ENCODE results near the gene ADCY5. TPM values are rescaled to one million over a fixed set of nuclear protein-coding genes. Genes with fewer than 3 reads are reported as not detected.

ADCY5 gene
- total and polyA plus RNA-seq, 4 donors, result 0.74 to 6.6 (median 2.9) TPM

DNA sequence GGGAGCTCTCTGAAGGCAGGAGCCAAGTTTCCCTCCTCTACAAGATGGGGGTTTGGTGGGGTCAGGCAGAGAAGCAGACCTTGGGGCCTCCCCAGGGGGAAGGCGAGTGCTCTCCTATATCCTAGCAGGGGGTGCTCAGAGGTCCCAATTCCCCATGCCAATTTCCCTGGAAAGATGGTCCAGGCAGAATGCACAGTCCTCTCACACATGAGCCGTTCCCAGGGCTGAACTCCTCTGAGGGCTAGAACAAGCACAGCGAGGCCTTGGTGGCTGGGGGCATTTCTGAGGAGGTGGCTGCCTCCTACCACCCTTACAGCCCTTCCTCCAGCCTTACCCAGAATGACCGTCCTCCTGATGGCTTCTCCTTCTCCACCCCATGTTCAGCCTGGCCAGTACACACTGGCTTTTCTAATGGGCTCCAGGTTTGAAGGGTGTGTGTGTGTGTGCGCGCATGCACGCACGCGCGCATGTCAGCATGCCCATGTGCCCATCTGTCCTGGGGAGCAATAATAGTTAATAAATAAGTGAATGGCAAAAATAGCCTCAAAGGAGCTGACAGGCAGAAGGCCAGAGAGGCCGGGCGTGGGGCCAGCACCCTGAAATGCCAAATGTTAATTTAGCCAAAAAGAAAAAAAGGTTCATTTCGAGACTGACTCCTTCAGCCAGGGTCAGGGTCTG lies 24.4 kb downstream of the ADCY5 start:
- H3K9me3 ChIP-seq (ENCODE audit: control insufficient read depth in 4 of 4, low read length in 3 of 4), result no peaks in the 10 kb centered on the region
- H3K9ac ChIP-seq (ENCODE audit: low read depth in 1 of 2, low read length in 2 of 2), result no peak overlapping the region
- TF ChIP-seq JUND (IDR thresholded peaks at IDR 0.05) (no peak), SP1 (IDR thresholded peaks at IDR 0.05) (peak; percentile 14), NR2F2 (IDR thresholded peaks at IDR 0.05) (peak; percentile 28), TAF1 (conservative IDR thresholded peaks at IDR 0.05) (no peak), REST (IDR thresholded peaks at IDR 0.05) (peak; percentile 18)
- peak overlapping the region; percentile 43 for H3K27ac ChIP-seq (ENCODE audit: low read depth in 1 of 2, low read length in 2 of 2)
- no peak overlapping the region for H3K4me3 ChIP-seq (ENCODE audit: low read depth in 1 of 3, low read length in 3 of 3)
- no peaks in the 10 kb centered on the region for H3K36me3 ChIP-seq (ENCODE audit: control insufficient read depth in 4 of 4, insufficient read depth in 3 of 4, low read depth in 1 of 4, low read length in 3 of 4)
- WGBS, result 53% methylated on average over 13 of the region's 13 CpGs
- H3K4me1 ChIP-seq (ENCODE audit: control insufficient read depth in 4 of 4, insufficient read depth in 4 of 4, low read length in 3 of 4), result peaks cover 0 to 35% (median 31%) of the 10 kb centered on the region in 4 donors
- no peaks in the 10 kb centered on the region for H3K27me3 ChIP-seq (ENCODE audit: control insufficient read depth in 4 of 4, insufficient read depth in 4 of 4, low read length in 3 of 4)
- no peak for DNase-seq (ENCODE audit: low spot score)

DNA sequence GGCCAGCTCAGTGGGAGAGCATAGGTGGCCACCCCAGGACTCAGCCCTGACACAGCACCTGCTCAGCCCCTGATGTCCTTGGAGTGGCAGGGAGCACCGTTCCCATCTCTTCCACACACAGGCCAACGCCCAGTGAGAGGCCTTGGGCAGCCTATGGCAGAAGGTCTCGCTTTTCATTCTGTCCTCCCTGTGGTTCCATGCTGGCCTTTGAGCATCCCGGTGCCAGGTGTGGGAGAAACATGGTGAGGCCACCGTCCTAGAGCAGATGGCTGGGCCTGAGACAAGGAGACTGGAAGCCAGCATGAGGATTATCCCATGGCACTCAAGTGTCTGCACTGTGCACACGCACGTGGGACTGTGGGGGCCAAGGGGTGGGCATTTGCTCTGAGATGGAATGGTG lies 25.1 kb downstream of the ADCY5 start:
- Histone ChIP-seq H3K4me3 (ENCODE audit: low read depth in 1 of 3, low read length in 3 of 3) (no peak overlapping the region), H3K27ac (ENCODE audit: low read depth in 1 of 2, low read length in 2 of 2) (peak overlapping the region in 1 of 2 donors; percentile 43), H3K36me3 (ENCODE audit: control insufficient read depth in 4 of 4, insufficient read depth in 3 of 4, low read depth in 1 of 4, low read length in 3 of 4) (no peaks in the 10 kb centered on the region), H3K27me3 (ENCODE audit: control insufficient read depth in 4 of 4, insufficient read depth in 4 of 4, low read length in 3 of 4) (no peaks in the 10 kb centered on the region), H3K9ac (ENCODE audit: low read depth in 1 of 2, low read length in 2 of 2) (no peak overlapping the region), H3K9me3 (ENCODE audit: control insufficient read depth in 4 of 4, low read length in 3 of 4) (no peaks in the 10 kb centered on the region), H3K4me1 (ENCODE audit: control insufficient read depth in 4 of 4, insufficient read depth in 4 of 4, low read length in 3 of 4) (peaks cover 0 to 35% (median 31%) of the 10 kb centered on the region in 4 donors)
- no peak for DNase-seq (ENCODE audit: low spot score)
- 77% methylated on average over 7 of the region's 7 CpGs for WGBS
- TF ChIP-seq HNF4G (IDR thresholded peaks at IDR 0.05), result no peak
- TF ChIP-seq, protein P1, sequence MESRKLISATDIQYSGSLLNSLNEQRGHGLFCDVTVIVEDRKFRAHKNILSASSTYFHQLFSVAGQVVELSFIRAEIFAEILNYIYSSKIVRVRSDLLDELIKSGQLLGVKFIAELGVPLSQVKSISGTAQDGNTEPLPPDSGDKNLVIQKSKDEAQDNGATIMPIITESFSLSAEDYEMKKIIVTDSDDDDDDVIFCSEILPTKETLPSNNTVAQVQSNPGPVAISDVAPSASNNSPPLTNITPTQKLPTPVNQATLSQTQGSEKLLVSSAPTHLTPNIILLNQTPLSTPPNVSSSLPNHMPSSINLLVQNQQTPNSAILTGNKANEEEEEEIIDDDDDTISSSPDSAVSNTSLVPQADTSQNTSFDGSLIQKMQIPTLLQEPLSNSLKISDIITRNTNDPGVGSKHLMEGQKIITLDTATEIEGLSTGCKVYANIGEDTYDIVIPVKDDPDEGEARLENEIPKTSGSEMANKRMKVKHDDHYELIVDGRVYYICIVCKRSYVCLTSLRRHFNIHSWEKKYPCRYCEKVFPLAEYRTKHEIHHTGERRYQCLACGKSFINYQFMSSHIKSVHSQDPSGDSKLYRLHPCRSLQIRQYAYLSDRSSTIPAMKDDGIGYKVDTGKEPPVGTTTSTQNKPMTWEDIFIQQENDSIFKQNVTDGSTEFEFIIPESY (IDR thresholded peaks at IDR 0.05), result no peak
- TF ChIP-seq FOXA1 (IDR thresholded peaks at IDR 0.05), result no peak
- TF ChIP-seq GABPA (IDR thresholded peaks at IDR 0.05 in 1 of 2, conservative IDR thresholded peaks at IDR 0.05 in 1 of 2), result no peak
- no peak for TF ChIP-seq CTCF (IDR thresholded peaks at IDR 0.05; ENCODE audit: low read depth, low read length, missing input control)
- no peak for TF ChIP-seq TAF1 (conservative IDR thresholded peaks at IDR 0.05)
- TF ChIP-seq HNF4A (conservative IDR thresholded peaks at IDR 0.05), result no peak
- no peak for TF ChIP-seq REST (IDR thresholded peaks at IDR 0.05)
- no peak for TF ChIP-seq NR2F2 (IDR thresholded peaks at IDR 0.05)
- no peak for TF ChIP-seq RAD21 (IDR thresholded peaks at IDR 0.05)
- TF ChIP-seq EGR1 (IDR thresholded peaks at IDR 0.05; ENCODE audit: low read depth in 2 of 2), result no peak
- no peak for TF ChIP-seq SP1 (IDR thresholded peaks at IDR 0.05)
- no peak for TF ChIP-seq FOXA2 (IDR thresholded peaks at IDR 0.05)

Measured in liver (tissue), 9 donors.